AG10803 (cell line): ENCODE measurements around the gene THPO.

Experiments used
- DNase-seq: peaks from one replicate; pipeline ENCODE4 v3.0.0; 2010; ENCODE audit warnings: low read depth
- H3K4me3 ChIP-seq: 2 replicates; pipeline ENCODE4 v1.5.1; 2011; ENCODE audit warnings: mild to moderate bottlenecking, low read length, control low read depth
- CTCF ChIP-seq: conservative IDR thresholded peaks from 2 replicates; pipeline ENCODE4 v1.5.1; 2011; ENCODE audit warnings: mild to moderate bottlenecking, low read length, control low read depth, inconsistent platforms

The THPO gene

GRCh38 chr3:184391266-184391665 is 13.3 kb upstream of the THPO start:
- no peak overlapping the region for H3K4me3 ChIP-seq
- no peak for DNase-seq
- no peak for TF ChIP-seq CTCF

GRCh38 chr3:184389935-184390528 is 12.0 kb upstream of the THPO start:
- no peak for TF ChIP-seq CTCF
- no peak for DNase-seq
- no peak overlapping the region for H3K4me3 ChIP-seq

GRCh38 chr3:184389384-184389783 is 11.4 kb upstream of the THPO start:
- TF ChIP-seq CTCF, result no peak
- H3K4me3 ChIP-seq, result no peak overlapping the region
- no peak for DNase-seq

GRCh38 chr3:184388936-184389230 is 10.9 kb upstream of the THPO start:
- H3K4me3 ChIP-seq, result no peak overlapping the region
- no peak for DNase-seq
- no peak for TF ChIP-seq CTCF

- no peak for DNase-seq
- TF ChIP-seq CTCF, result no peak
- H3K4me3 ChIP-seq, result no peak overlapping the region
Observed at GRCh38 chr3:184388164-184388935, 10.3 kb upstream of the THPO start.

GRCh38 chr3:184387174-184387714 is 9.2 kb upstream of the THPO start:
- TF ChIP-seq CTCF, result no peak

More at GRCh38 chr3:184387174-184387714, 9.2 kb upstream of the THPO start:
- no peak for DNase-seq
- no peak overlapping the region for H3K4me3 ChIP-seq
